RKO (cell line): ENCODE measurements around the gene SLC27A4.

Experiments
- DNase-seq: peaks from one replicate; pipeline ENCODE4 v3.0.0-alpha.2; 2016; ENCODE audit warnings: low spot score

The SLC27A4 gene

DNA sequence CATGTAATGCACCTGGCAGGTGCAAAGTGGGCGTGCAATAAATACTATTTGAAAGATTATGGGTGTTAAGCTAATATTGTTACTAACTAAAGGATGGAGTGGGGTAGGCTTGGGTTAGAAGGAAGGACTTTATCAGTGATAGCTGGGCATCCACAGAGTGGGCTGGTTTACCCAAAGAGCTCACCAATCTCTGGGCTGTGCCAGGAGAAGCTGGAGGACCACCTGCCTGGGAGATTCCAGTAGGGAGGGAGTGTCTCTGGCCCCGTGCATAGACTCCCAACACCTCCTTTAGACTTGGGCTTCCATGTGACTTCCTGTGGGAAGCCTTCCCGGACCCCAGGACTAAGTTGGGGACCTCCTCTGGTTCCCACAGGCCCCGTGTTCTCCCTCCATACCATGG lies 25.2 kb downstream of the SLC27A4 start:
- no peak for DNase-seq

DNA sequence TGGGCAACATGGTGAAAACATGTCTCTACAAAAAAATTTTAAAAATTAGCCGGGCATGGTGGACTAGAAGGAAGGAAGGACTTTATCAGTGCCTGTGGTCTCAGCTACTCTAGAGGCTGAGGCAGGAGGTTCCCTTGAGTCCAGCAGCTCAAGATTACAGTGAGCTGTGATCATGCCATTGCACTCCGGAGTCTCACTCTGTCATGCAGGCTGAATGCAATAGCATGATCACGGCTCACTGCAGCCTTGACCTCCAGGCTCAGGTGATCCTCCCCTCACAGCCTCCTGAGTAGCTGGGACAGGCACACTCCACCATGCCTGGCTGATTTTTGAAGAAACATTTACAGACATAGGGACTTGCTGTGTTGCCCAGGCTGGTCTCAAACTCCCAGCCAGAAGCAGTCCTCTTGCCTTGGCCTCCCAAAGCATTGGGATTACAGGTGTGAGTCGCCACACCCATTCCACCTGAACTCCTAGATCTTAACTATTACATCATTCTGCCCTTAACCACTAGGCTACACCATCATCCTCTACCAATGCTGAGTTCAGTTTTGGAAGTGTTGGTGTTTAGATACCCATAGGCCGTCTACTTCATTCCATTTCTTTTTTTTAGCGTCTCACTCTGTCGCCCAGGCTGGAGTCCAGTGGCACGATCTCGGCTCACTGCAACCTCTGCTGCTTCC lies 28.8 kb downstream of the SLC27A4 start:
- no peak for DNase-seq

DNA sequence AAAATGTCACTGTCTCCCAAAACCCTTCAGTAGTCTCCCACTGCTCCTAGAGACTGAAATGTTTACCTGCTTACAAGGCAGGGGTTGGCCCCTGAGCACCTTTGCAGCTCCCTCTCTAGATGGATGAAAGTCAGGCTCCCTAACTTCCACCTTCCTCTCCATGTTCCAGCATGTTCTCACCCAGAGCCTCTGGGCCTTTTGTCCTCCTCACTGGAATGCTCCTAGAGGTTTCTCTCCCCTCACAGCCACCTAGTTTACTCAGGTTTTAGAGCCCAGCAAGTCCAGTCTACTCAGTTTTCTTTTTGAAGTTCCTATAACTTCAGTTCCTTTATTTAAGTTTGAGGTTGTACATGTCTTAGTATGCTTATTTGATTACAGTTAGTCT lies 30.0 kb downstream of the SLC27A4 start:
- DNase-seq: no peak

DNA sequence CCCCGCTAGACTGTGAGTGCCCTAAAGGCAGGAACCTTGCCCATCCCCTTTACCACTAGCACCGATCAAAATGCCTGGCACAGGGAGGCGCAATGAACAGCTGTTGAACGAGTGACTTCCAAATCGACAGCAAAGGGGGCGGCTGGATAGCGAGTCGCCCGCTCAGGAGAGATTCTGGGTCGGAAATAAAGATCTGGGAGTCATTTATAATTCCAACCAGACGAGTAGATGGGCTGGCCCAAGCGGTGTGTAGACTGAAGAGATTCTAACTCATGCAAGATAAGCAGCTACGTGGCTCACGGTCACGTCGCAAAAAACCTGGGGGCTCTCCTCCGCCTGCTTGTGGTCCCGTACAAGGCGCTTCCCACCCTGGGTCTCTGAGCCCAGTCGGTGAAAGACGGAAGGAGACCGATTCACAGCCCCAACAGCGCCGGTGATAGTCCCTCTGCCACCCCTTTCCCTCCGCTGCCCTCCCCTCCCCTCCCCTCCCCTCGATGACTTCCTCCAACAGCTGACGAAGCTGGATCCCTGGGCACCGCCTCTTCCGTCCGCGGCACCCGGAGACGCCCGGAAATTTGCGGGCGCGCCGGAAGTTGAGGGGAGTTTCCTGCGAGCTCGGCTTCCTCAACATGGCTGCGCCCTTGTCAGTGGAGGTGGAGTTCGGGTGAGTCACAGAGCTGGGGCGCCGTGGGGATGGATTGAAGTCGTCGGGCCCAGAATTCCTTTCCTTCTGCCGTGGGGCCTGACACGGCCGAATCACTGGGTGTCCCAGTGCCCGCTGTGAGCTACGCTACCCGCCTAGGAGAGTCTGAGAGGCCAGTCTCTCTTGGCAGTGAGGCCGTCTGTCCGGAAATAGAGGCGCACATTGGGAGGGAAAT lies 30.7 kb downstream of the SLC27A4 start, which contains the start of gene URM1:
Gene URM1 (plus strand): TSS at position 623 of the 878 bp plus-strand sequence. CDS start 7 bp downstream, at position 630.
- peak; percentile 100 for DNase-seq

DNA sequence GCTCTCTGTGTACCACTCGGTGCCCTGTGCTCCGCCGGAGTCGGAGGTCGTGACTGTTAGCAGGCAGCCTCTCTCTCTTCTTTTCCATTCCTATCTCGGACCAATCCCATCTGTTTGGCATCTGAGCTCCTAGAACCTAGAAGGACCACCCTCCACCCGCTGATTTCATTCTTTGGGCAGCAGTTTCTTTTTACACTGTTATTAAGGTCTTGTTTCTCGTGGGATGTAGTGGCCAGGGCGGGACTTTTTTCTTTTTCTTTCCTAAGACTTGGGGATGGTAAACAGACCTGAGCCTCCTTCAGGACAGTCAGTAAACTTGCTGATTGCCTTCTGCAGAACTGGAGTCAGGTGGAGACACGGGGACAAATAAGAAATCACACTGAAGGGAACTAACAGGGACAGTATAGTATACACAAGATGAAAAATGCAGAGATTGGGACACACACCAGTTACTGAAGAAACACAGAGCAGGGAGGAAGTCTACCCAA lies 31.3 kb downstream of the SLC27A4 start:
- DNase-seq: peak; percentile 61

DNA sequence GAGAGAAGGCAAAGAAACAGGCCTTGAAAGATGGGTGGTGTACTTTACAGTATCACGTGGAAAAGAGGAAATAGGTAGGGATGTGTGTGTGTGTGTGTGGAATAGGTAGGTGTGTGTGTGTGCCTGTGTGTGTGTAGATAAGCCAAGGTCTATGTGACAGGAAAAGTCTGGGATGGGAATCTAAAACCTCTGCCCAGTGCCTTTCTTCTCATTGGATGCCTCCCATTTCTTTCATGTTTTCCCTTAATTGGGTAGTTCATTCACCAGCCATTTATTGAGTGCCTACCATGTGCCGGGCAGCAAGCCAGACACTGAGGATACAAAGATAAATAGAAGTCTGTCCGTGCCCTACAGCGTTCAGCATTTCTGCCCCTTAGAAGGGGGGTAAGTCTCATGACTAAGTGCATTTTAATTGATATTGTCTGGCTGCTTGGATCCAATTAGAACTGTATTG lies 31.9 kb downstream of the SLC27A4 start:
- DNase-seq: peak; percentile 58

DNA sequence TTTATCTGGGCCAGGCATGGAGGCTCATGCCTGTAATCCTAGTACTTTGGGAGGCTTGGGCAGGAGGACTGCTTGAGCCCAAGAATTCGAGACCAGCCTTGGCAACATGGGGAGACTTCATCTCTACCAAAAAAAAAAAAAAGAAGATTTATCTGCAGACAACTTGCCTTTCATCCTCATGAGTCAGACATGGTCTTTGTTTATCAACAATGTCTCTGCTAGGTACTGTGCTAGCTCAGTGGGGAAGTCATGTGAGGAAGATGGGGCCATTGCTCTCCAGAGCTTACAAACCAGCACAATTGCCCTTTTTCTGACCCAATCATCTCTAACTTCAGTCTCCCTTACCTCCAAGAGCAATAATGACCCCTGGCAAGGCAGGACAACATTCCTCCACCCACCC lies 32.5 kb downstream of the SLC27A4 start:
- DNase-seq: peak; percentile 67

DNA sequence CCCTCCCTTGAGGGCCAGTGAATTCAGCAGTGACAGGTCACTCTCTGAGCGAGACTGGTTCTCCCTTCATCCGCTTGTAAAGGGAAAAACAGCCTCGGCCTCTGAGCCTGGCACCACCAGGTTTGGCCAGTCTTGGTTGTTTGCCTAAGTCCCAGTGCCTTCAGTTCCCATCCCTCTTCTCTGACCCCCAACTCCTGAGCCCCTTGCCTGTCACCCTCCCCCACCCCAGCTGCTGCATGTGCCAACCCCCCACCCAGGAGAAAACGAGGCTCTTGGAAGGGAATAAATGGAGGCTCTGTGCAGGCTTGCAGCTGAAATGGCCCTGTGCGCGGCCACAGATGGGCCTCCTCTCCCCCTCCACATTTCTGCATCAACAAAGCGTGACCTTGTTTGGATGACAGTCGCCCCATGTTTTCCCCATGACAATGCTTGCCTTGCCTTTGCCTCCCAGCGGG lies 33.9 kb downstream of the SLC27A4 start:
- no peak for DNase-seq

DNA sequence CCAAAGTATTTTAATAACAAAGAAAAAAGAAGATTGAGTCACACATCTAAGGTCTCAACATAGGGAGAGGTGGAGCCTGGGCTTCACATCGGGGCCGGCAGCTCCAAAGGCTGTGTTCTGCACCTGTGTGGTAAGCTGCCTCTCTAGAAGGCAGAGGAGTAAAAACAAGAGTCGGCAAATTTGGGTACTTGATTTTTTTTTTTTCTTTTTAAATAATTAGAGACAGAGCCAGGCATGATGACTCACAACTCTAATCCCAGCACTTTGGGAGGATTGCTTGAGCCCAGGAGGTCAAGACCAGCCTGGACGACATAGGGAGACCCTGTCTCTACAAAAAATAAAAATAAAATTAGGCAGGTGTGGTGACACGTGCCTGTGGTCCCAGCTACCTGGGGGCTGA lies 35.5 kb downstream of the SLC27A4 start:
- no peak for DNase-seq

DNA sequence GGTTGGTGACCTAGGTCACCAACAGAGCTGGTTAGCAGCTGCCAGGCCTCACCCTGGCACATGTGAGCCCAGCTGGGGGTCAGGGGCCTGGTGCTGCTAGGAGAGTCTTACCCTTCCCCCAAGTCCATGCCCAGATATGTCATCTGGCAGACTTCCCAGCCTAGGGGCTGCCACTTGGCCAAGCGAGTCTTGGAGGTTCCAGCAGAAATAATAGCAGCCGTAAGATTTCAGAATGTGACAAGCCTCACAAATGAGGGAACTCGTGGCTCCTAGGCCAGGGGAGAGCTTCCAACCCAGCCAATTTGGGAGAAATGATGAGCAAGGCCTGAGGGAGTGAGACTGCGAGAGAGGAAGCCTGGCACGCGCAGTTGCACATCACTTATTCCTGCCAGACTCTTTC lies 41.9 kb downstream of the SLC27A4 start:
- DNase-seq: no peak

DNA sequence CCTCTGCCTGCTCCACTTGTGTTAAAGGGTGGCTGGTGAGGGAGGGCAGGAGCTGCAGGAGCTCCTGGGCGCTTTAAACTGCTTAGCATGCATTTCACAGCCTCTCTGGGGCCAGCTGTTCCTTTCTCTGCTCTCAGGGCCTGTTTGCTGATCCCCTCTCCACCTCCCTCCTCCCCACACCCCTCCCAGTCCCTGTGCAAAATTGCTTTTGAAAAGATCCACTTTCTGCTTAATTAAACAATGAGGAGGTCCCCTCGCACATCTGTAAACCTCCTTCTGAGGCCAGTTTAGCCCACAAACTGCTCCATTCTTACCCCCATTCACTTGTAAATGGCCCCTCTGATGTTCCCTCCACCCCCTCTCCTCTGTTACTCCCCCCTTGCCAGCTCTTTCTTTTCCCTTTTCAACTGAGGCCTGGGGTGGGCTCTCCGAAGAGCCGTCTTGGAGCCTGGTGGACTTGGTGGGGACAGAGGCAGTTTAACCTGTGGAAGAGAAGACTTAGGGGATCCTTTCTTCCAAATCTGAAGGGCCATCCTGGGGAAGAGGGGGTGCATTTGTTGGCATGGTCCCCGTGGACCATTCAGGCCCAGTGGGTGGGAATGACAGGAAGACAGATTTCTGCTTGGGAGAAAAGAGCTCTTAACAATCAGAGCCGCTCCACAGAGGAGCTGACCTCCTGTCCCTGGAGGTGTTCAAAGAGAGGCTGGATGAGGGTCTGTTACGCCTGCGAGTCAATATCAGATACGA lies 42.9 kb downstream of the SLC27A4 start:
- no peak for DNase-seq

DNA sequence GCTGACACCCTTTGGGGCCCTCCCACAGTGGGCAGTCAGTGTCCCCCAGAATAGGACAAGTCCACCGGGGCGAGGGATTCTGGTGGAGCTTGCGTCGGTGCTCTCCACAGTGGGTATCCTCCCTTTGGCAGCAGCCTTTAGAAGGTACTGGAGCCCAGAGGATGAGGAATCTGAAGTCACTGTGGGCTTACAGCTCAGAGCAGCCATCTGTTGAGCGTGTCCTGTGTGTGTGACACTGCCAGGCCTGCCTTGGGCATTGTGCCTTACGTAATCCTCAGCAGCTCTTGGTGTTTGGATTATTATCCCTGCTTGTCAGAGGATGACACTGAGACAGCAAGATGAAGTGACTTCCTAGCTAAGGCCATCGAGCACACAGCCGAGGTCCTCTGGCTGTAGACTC lies 43.5 kb downstream of the SLC27A4 start:
- DNase-seq: no peak

DNA sequence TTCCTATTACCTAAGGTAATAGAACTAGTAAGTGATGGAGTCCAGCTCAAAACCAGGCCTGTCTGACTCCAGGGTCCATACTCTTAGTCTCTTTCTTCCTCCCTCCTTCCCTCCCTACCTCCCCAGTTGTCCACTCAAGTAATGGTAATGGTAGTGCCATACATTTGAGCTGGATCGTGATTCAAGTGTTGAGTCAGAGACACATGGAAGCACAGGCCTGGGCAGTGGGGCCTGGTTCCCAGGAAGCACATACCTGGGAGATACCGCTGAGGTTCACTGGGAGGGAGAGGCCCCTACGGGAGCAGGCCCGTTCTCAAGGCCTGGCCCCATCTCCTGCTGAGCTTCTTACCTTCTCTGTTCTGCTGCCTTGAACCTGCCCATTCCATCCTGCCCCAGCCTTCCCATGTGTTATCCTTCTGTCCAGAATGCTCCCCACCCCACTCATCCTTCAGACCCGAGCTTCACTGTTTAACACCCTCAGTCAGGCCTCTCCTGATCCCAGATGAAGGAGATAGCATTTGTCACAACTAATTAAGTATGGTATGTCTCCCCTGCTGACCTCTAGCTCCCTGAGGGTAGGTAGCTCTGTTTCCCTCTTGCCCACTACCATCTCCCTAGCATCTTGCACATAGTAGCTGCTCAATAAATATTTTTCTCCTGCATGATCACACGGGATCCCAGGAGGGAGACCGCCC lies 44.6 kb downstream of the SLC27A4 start:
- DNase-seq: no peak

DNA sequence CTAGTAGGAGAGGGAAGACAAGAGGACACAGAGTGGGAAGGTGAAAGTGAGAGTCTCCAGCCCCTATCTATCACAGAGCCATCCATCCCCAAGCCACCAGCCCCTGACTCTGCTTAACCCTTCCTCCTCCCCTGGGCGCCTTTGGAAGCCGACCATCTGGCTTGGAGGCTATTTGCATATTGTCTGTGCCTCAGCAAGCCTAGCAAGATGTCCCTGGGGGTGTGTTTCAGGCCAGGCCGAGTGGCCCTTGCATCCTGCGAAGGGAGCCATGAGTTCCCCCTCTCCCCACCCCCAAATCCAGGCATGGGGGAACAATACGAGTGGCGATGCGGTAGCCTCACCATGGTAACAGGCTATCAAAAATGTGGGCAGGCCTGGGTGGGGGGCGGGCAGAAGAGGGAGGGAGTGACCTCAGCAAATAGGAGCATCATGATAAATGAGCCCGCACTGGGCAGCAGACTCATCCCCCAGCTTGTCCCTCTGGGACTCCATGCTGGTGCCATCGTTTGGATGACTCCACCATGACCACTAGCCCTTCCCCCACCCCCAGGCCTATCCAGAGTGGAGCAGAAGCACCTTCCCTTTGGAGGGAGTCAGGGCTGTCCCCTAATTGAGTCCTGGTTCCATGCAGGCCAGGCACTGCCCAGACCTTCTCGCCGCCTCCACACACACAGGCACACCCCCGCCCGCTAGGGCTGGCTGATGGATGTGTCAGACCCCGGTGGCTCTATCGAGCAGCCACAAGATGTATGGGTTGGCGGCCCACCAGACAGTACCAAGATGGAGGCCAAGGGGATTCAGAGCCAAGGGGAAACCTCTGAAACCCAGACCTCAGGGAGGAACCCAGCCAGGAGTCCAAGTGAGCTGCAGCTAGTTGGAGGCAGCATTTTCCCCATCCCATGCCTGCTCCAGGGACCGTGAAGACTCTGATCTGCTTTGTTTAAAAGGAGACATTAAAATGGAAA lies 45.5 kb downstream of the SLC27A4 start:
- no peak for DNase-seq

DNA sequence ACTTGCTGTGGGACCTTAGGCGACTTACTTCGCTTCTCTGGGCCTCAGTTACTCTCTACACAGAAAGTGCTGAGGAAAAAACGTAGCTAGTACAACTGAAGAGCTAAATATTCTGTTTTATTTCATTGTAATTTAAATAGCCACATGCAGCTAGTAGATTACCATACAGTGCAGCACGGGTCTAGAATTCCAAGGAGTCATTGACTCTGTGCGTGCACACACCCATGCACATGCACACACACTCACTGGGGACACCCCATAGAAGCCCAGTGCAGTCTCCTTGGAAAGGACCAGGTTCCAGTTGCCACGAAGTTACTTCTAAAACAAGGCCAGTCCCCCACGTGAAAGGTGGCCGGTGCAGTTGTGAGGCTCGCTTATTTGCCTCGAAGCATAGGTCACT lies 47.8 kb downstream of the SLC27A4 start:
- no peak for DNase-seq

DNA sequence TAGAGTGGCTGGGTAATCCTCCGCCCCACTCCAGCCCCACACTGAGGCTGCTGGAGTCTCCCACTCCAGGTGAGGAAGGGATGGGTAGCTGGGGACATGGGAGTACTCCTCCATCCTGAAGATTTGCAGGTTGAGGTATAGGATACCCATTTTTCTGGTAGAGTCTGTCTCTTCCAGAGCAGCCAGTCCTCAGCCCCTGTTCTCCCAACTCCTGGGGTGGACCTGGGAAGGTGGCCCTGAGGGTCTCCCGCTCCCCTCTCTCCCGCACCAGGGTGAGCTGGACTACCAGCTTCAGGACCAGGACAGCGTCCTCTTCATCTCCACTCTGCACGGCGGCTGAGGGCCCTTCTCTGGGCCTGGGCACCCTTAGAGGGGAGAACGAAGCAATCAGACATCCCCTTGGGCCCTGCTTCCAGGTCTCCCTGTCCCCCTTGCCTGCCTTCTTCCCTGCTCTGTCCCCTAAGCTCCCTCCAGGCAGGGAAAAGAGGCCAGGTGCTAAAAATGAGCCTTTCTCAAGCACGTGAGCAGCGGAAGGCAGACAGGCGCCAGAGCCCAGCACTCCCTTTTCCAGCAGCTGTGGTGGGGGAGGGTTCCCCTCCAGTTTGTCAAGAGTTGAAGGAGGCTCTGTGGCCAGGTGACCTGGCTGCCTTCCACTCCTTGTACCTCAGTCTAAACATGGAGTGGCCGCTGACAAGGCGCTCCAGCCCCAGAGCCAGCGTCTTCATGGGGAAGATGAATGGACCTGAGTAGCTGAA lies 49.2 kb downstream of the SLC27A4 start:
- no peak for DNase-seq

DNA sequence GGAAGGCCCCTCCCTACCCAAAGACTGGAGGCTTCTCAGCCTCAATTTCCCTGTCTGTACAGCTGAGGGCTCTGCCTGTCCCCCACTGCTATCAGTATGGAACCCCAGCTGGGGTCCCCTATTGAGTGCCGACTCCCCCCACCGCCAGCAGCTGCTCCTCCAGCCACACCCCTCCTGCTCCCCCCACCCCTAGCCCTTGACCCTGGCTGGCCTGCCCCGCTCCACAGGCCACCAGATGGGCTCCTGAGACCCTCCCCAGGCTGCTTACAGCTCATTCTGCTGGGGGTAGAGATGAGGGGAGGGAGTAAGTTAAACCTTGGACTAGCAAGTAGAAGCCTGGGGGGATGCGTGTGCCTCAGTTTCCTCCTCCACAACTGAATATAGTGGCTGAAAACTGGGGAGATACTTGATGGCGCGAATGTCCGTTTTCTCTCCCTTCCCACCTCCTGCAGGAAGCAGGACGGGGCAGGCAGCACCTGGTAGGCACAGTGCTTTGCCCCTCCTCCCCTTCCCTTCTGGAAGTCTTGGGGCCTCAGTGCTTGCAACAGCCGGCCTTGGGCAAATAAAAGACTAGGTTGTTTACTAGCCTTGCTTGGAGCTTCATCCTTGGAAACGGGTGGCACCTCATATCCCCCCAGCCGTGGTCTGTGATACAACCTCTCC lies 50.0 kb downstream of the SLC27A4 start:
- DNase-seq: no peak

DNA sequence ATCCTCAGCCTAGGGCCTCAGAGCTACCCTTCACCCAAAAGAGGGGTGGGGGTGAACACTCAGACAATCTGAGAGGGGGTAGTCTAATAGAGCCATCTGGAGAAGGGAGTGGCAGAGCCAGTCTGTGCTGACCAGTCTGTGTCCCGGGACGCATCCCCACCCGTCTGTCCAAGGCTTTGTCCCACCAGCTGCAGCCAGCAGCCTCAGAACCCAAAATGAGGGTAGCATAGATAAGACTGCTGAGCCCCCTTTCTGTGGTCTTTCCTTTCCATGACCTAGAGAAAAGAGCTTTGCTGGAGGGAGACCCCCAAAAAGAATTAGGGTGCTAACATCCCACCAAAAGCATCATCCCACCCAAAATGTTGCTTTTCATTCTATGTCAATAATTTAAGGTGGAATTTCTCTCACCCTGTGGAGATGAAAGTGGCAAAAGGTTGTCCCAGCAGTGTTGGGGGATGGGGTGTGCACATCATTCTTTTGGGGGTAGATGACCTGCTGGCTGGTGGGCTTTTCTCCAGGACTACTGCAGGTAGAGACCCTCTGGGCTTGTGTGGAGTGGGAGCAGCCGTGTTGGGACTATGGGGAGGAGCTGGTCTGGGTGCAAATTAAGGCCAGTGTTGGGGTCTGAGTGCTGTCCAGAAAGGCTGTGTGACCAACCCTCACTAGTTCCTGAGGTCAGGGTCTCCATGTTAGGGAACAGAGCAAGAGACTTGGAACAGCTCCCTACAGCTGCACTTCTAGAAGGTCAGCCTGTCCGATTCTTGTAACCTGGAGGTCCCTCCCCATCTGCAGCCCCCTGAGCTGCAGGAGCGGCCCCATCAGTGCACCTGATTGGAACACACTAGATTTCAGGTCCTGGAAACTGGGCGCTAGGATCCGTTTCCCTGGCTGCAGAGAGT lies 50.7 kb downstream of the SLC27A4 start:
- no peak for DNase-seq
